Astrocyte (in vitro differentiated cells and primary cell): ENCODE measurements around the gene RICTOR.

Experiments
- CTCF ChIP-seq: IDR thresholded peaks from 2 replicates; pipeline ENCODE4 v1.5.1; 2011; ENCODE audit warnings: low read depth, mild to moderate bottlenecking, inconsistent platforms, low read length, moderate library complexity; ENCODE audit not compliant: insufficient read depth
- EZH2 ChIP-seq: IDR thresholded peaks from 2 replicates; pipeline ENCODE4 v1.6.1; 2012; ENCODE audit warnings: mild to moderate bottlenecking, low read length, inconsistent platforms; ENCODE audit not compliant: insufficient read depth

- TF ChIP-seq CTCF (no peak), EZH2 (no peak)
Measured at GRCh38 chr5:38891563-38891962, 182.6 kb downstream of the RICTOR start.
